NCI-H2227 treated with DMSO at 0.1 percent for 48 hours (cell line): ENCODE measurements around the gene GBE1.
A peak's percentile ranks its signal among the peaks of the same experiment; 100 is the strongest.
"Not testable (repeated sequence)": the region's sequence is repeated elsewhere in the genome, so short reads cannot be mapped to it uniquely, and the experiment has no call there.

ENCODE experiments used
- DNase-seq: peaks from one replicate; lab custom pipeline; 2025; lab: John Stamatoyannopoulos, UW

GBE1 gene

GRCh38 chr3:81760924-81761903 is at the start of gene GBE1:
GBE1 (minus strand) TSS chr3:81761645; CDS start chr3:81761517, 128 bp downstream.
- DNase-seq, result peak; percentile 85

GRCh38 chr3:81808900-81809299 is 47.5 kb upstream of the GBE1 start:
- no peak for DNase-seq

GRCh38 chr3:81799403-81799802 is 38.0 kb upstream of the GBE1 start:
- DNase-seq, result no peak

- DNase-seq, result no peak
These were observed 32.0 kb upstream of the GBE1 start for GRCh38 chr3:81793410-81793809.

GRCh38 chr3:81790117-81790516 is 28.7 kb upstream of the GBE1 start:
- DNase-seq, result no peak

- no peak for DNase-seq
These were observed 28.2 kb upstream of the GBE1 start for GRCh38 chr3:81789691-81790090.

- DNase-seq, result no peak
These were observed 27.2 kb upstream of the GBE1 start for GRCh38 chr3:81788610-81789009.

- no peak for DNase-seq
These were observed 26.6 kb upstream of the GBE1 start for GRCh38 chr3:81788044-81788443.

GRCh38 chr3:81782585-81782984 is 21.1 kb upstream of the GBE1 start:
- DNase-seq, result no peak

GRCh38 chr3:81778678-81779182 is 17.3 kb upstream of the GBE1 start:
- DNase-seq, result no peak

GRCh38 chr3:81776643-81777042 is 15.2 kb upstream of the GBE1 start:
- no peak for DNase-seq

GRCh38 chr3:81770710-81771109 is 9.3 kb upstream of the GBE1 start:
- no peak for DNase-seq

- DNase-seq, result no peak
These were observed 7.9 kb upstream of the GBE1 start for GRCh38 chr3:81769299-81769698.

- DNase-seq, result not testable (repeated sequence)
These were observed 5.9 kb upstream of the GBE1 start for GRCh38 chr3:81767250-81767859.

- no peak for DNase-seq
These were observed 4.0 kb upstream of the GBE1 start for GRCh38 chr3:81765400-81765799.

GRCh38 chr3:81764665-81765064 is 3.2 kb upstream of the GBE1 start:
- no peak for DNase-seq

GRCh38 chr3:81764002-81764401 is 2.6 kb upstream of the GBE1 start:
- DNase-seq, result no peak

- no peak for DNase-seq
These were observed 1.6 kb upstream of the GBE1 start for GRCh38 chr3:81763001-81763400.

GRCh38 chr3:81761904-81762580 is 597 bp upstream of the GBE1 start:
- peak; percentile 46 for DNase-seq

GRCh38 chr3:81760215-81760614 is 1.2 kb downstream of the GBE1 start:
- no peak for DNase-seq

GRCh38 chr3:81758771-81759170 is 2.7 kb downstream of the GBE1 start:
- DNase-seq, result not testable (repeated sequence)

- DNase-seq, result no peak
These were observed 3.2 kb downstream of the GBE1 start for GRCh38 chr3:81758275-81758674.
